GM19099 (cell line): Measurements from ENCODE around the gene C8A.

ENCODE experiments used
- POLR2A ChIP-seq: IDR thresholded peaks from 3 replicates; pipeline ENCODE4 v1.6.1; 2011; ENCODE audit warnings: low read depth; ENCODE audit not compliant: insufficient read length; ENCODE audit errors: extremely low read depth

The C8A gene

GRCh38 chr1:56901716-56902115, 47.1 kb downstream of the C8A start:
- TF ChIP-seq POLR2A, result no peak

- no peak for TF ChIP-seq POLR2A
These were observed 49.2 kb downstream of the C8A start for GRCh38 chr1:56903778-56904177.

DNA sequence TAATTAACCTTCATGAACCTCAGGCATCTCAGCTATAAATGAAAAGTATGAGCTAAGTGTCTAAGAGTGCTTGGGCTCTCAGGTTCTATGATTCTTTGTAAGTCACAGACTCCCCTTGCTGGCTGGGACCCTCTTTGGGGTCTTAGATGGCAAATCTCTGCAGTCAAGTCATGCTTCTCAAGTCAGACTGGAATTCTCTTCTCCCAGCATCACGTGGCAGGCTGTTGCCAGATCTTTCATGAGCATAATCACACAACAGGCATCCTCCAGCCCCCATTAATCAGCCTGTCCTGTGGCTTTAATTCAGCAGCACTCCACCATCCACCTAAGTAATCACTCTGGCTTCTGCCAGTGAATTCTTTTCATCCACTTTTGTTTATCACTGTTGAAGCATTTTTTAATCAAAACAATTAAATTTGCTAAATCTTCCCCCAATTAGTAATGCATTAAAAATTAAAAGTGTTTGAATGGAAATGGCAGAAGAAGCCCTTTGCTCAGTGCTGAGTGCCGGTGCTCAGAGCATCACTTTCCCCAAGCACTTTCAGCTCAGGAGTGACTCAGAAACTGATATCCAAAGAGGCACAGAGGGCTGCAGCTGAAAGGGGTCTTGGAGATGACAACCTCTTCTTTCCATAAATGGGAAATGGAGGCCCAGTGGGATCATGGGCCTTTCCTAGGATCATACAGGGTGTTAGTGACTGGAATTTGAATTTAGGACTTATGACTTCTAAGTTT, 50.2 kb downstream of the C8A start:
- no peak for TF ChIP-seq POLR2A

DNA sequence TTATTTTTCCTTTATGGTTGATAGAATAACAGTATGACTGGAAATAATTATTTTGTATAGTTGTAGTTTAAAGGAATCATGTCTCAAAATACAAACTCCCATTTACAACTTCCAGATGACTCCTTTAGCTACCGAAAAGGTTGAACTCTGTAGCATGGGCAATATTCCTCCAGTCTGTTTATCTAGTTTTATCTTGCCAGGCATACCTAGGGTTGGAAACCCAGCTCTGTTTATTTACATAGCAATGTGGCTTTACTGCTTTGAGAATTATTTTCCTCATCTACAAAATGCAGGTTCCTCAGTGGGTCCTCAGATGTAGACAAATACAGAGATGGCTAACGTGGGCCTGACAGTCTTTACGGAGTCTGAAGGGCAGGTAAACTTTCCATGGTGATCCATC, 51.1 kb downstream of the C8A start:
- no peak for TF ChIP-seq POLR2A

- TF ChIP-seq POLR2A, result no peak
These were observed 54.1 kb downstream of the C8A start for GRCh38 chr1:56908619-56909221.

- no peak for TF ChIP-seq POLR2A
These were observed 55.9 kb downstream of the C8A start for GRCh38 chr1:56910441-56910985.

- TF ChIP-seq POLR2A, result no peak
These were observed 56.7 kb downstream of the C8A start for GRCh38 chr1:56911098-56911938.

DNA sequence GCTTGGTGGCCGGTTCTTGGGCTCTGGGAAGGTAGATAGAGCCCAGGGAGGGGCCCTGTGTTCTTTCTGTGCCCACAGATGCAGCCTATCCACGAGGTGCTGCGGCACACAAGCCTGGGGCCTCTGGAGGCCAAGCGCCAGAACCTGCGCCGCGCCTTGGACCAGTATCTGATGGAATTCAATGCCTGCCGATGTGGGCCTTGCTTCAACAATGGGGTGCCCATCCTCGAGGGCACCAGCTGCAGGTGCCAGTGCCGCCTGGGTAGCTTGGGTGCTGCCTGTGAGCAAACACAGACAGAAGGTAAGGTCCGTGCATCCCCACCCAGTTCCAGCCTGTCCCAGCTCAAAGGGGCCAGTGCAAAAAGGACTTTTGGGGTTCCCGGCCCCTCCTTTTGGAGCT, 57.7 kb downstream of the C8A start:
- TF ChIP-seq POLR2A, result no peak

DNA sequence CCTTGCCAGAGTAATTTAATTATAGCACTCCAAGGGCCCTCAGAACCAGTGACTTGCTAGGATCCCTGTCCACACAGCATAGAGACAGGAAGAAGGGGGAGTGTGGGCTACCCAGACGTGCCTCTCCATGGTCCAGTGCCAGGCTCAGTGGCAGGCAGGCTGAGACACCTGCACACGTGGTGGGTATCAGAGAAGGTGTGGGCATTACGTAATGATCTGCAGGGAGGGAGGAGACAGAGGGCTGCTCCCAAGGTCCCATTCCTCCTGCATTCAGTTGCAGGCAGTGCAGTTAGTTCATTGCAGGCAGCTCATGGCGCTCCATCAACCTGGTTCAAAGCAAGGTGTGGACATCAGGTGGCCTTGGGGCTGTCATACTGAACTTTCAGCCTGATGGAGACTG, 61.4 kb downstream of the C8A start:
- TF ChIP-seq POLR2A, result no peak

DNA sequence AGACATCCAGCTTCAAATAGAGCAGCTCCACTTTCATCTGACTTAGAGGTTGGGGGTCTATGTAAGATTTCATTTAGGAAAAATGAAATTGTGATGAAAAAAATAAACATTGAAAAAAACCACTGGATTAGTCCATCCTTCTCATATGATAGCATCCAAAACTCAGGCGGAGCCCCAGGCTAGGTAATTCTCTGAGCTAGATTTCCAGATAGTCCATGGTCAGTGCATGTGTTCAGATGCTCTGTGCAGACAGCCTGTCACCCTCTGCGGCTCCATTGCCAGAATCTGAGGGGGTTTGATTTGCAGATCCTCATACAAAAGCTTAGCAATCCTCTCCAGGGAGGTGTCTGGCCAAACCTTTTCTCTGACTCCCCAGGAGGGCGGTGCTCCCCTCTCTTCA, 62.0 kb downstream of the C8A start:
- no peak for TF ChIP-seq POLR2A

DNA sequence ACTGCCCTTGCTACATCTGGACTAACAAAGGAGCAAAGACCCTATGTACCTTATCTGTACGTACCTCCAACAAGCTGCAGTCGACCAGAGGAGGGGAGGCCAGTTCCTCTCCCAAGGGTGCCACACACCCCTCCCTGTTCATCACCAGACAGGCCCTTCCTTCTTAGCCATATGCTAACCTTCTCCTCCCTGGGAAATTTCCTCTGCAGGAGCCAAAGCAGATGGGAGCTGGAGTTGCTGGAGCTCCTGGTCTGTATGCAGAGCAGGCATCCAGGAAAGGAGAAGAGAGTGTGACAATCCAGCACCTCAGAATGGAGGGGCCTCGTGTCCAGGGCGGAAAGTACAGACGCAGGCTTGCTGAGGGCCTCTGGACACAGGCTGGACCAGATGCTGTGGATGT, 62.8 kb downstream of the C8A start:
- TF ChIP-seq POLR2A, result no peak

GRCh38 chr1:56920591-56921001, 66.0 kb downstream of the C8A start:
- no peak for TF ChIP-seq POLR2A

GRCh38 chr1:56921479-56921878, 66.9 kb downstream of the C8A start:
- TF ChIP-seq POLR2A, result no peak

GRCh38 chr1:56922070-56922469, 67.5 kb downstream of the C8A start:
- TF ChIP-seq POLR2A, result no peak

DNA sequence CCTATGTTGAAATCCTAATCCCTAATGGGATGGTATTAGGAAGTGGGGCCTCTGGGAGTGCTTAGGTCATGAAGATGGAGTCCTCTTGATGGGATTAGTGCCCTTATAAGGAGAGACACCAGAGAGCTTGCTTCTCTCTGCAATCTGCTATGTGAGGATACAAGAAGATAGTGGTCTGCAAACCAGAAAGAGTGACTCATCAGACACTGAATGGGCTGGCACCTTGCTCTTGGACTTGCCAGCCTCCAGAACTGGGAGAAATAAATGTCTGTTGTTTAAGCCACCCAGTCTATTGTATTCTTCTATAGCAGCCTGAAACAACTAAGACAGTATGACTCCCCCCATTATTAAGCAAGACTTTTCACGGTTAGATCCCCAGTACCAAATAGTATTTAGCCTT, 67.9 kb downstream of the C8A start:
- no peak for TF ChIP-seq POLR2A
